ENCODE results near the gene SIL1. TPM values are rescaled to one million over a fixed set of nuclear protein-coding genes. Genes with fewer than 3 reads are reported as not detected.
A peak's percentile ranks its signal among the peaks of the same experiment; 100 is the strongest.

SIL1 gene
- total RNA-seq, 4 donors from 2014 or later, result 20.3 to 39.2 (median 29.1) TPM

GRCh38 chr5:138961221-138961620 lies 236.9 kb downstream of the SIL1 start:
- TF ChIP-seq POLR2AphosphoS5 (IDR thresholded peaks at IDR 0.05), result no peak
- TF ChIP-seq POLR2A (IDR thresholded peaks at IDR 0.05; ENCODE audit: low read depth), result no peak
- no peak for TF ChIP-seq CTCF (IDR thresholded peaks at IDR 0.05)
- no peak for TF ChIP-seq EP300 (IDR thresholded peaks at IDR 0.05)
- no peaks in the 10 kb centered on the region for H3K9me3 ChIP-seq
- intact Hi-C loops (cut with DNase I), result no loop called here
- no peak for DNase-seq (ENCODE audit: extremely low spot score)
- 100% methylated on average over 1 of the region's 1 CpG for WGBS
- no peak overlapping the region for H3K27ac ChIP-seq (replicated peaks in 1 of 4)
- H3K4me3 ChIP-seq, result no peak overlapping the region
- H3K36me3 ChIP-seq, result no peaks in the 10 kb centered on the region
- H3K27me3 ChIP-seq, result no peaks in the 10 kb centered on the region
- peaks cover 0 to 14% (median 6%) of the 10 kb centered on the region in 4 donors for H3K4me1 ChIP-seq

GRCh38 chr5:138960145-138960692 lies 237.9 kb downstream of the SIL1 start:
- H3K9me3 ChIP-seq, result no peaks in the 10 kb centered on the region

GRCh38 chr5:138956801-138957200 lies 241.4 kb downstream of the SIL1 start:
- TF ChIP-seq POLR2AphosphoS5 (IDR thresholded peaks at IDR 0.05) (no peak), CTCF (IDR thresholded peaks at IDR 0.05) (no peak), EP300 (IDR thresholded peaks at IDR 0.05) (no peak), POLR2A (IDR thresholded peaks at IDR 0.05; ENCODE audit: low read depth) (no peak)
- Histone ChIP-seq H3K4me3 (no peak overlapping the region), H3K36me3 (no peaks in the 10 kb centered on the region), H3K27ac (replicated peaks in 1 of 4) (no peak overlapping the region), H3K27me3 (no peaks in the 10 kb centered on the region), H3K9me3 (no peaks in the 10 kb centered on the region), H3K4me1 (peaks cover 39 to 42% (median 40%) of the 10 kb centered on the region in 4 donors)
- intact Hi-C loops (cut with DNase I), result no loop called here
- no peak for DNase-seq (ENCODE audit: extremely low spot score)
- 100% methylated on average over 1 of the region's 1 CpG for WGBS

More at GRCh38 chr5:138960145-138960692, 237.9 kb downstream of the SIL1 start:
- Histone ChIP-seq H3K4me3 (no peak overlapping the region), H3K36me3 (no peaks in the 10 kb centered on the region), H3K27ac (replicated peaks in 1 of 4) (no peak overlapping the region), H3K4me1 (peaks cover 6 to 19% (median 13%) of the 10 kb centered on the region in 4 donors), H3K27me3 (no peaks in the 10 kb centered on the region)
- TF ChIP-seq POLR2A (IDR thresholded peaks at IDR 0.05; ENCODE audit: low read depth) (no peak), POLR2AphosphoS5 (IDR thresholded peaks at IDR 0.05) (no peak), CTCF (IDR thresholded peaks at IDR 0.05) (no peak), EP300 (IDR thresholded peaks at IDR 0.05) (no peak)
- intact Hi-C loops (cut with DNase I), result no loop called here
- no peak for DNase-seq (ENCODE audit: extremely low spot score)
- 95% methylated on average over 5 of the region's 5 CpGs for WGBS

- no peaks in the 10 kb centered on the region for H3K27me3 ChIP-seq
- DNase-seq (ENCODE audit: extremely low spot score), result no peak
- no peak overlapping the region for H3K4me3 ChIP-seq
- H3K4me1 ChIP-seq, result peaks cover 43 to 51% (median 48%) of the 10 kb centered on the region in 4 donors
- intact Hi-C loops (cut with DNase I), result no loop called here
- WGBS, result 83% methylated on average over 9 of the region's 9 CpGs
- H3K9me3 ChIP-seq, result no peaks in the 10 kb centered on the region
- H3K36me3 ChIP-seq, result peaks cover 0 to 7% (median 0%) of the 10 kb centered on the region in 4 donors
- peak overlapping the region in 2 of 4 donors; percentile 2 to 72 for H3K27ac ChIP-seq (replicated peaks in 1 of 4)
- TF ChIP-seq POLR2A (IDR thresholded peaks at IDR 0.05; ENCODE audit: low read depth) (no peak), CTCF (IDR thresholded peaks at IDR 0.05) (no peak), EP300 (IDR thresholded peaks at IDR 0.05) (no peak), POLR2AphosphoS5 (IDR thresholded peaks at IDR 0.05) (no peak)
Observed at GRCh38 chr5:138955671-138956295, 242.4 kb downstream of the SIL1 start.

All from esophagus muscularis mucosa (tissue), 4 donors.